GM23338 (cell line): ENCODE data around the gene IGLL5. TPM values are rescaled to one million over a fixed set of nuclear protein-coding genes. Genes with fewer than 3 reads are reported as not detected.

ENCODE experiments used
- ATAC-seq: fragments of 200-7000 bp; cut with Tn5 transposase; 3 replicates; pipeline ENCODE4 v1.9.1; 2020
- DNase-seq: peaks from one replicate; pipeline ENCODE4 v3.0.0-alpha.2; 2015; ENCODE audit warnings: low spot score
- H2AFZ ChIP-seq: fragments of 200-600 bp; sonication (generic); 2 replicates; pipeline ENCODE4 v1.8.0; 2016; ENCODE audit warnings: antibody characterized with exemption, mild to moderate bottlenecking, moderate library complexity
- H3F3A ChIP-seq: fragments of 200-600 bp; sonication (generic); replicated peaks from 2 replicates; pipeline ENCODE4 v1.8.0; 2017; ENCODE audit warnings: antibody characterized with exemption, mixed run types, low read depth
- H3K27ac ChIP-seq: fragments of 200-600 bp; sonication (generic); 2 replicates; pipeline ENCODE4 v1.6.1; 2016; ENCODE audit warnings: low read depth
- H3K27me3 ChIP-seq: fragments of 200-600 bp; sonication (generic); 2 replicates; pipeline ENCODE4 v1.8.0; 2016; ENCODE audit warnings: mild to moderate bottlenecking, mixed run types, moderate library complexity; ENCODE audit not compliant: insufficient read depth
- H3K36me3 ChIP-seq: fragments of 200-600 bp; sonication (generic); 2 replicates; pipeline ENCODE4 v1.8.0; 2016; ENCODE audit warnings: mild to moderate bottlenecking; ENCODE audit not compliant: insufficient read depth
- H3K4me1 ChIP-seq: fragments of 200-600 bp; sonication (generic); 2 replicates; pipeline ENCODE4 v1.8.0; 2016; ENCODE audit warnings: mild to moderate bottlenecking, moderate library complexity; ENCODE audit not compliant: insufficient read depth
- H3K4me2 ChIP-seq: fragments of 200-600 bp; sonication (generic); 2 replicates; pipeline ENCODE4 v1.7.1; 2017; ENCODE audit warnings: mixed run types
- H3K4me3 ChIP-seq: fragments of 200-600 bp; sonication (generic); 2 replicates; pipeline ENCODE4 v1.6.1; 2016; ENCODE audit warnings: mixed run types
- H3K79me2 ChIP-seq: fragments of 200-600 bp; sonication (generic); replicated peaks from 2 replicates; pipeline ENCODE4 v1.8.0; 2017; ENCODE audit warnings: mild to moderate bottlenecking; ENCODE audit not compliant: insufficient read depth
- H3K9me2 ChIP-seq: fragments of 200-600 bp; sonication (generic); 2 replicates; pipeline ENCODE4 v1.8.0; 2017; ENCODE audit not compliant: insufficient read depth
- H4K20me1 ChIP-seq: fragments of 200-600 bp; sonication (generic); replicated peaks from 2 replicates; pipeline ENCODE4 v1.8.0; 2017; ENCODE audit warnings: mild to moderate bottlenecking; ENCODE audit not compliant: insufficient read depth
- H3K27ac Mint-ChIP-seq: 2 replicates; pipeline ENCODE4 v1.8.0; 2020; ENCODE audit warnings: inconsistent platforms, mild to moderate bottlenecking, moderate library complexity, mixed read lengths
- H3K27me3 Mint-ChIP-seq: 3 replicates; pipeline ENCODE4 v1.8.0; 2022; ENCODE audit warnings: low read depth, mild to moderate bottlenecking, moderate library complexity, mixed read lengths, inconsistent platforms; ENCODE audit not compliant: insufficient read depth, poor library complexity
- H3K36me3 Mint-ChIP-seq: 3 replicates; pipeline ENCODE4 v1.8.0; 2021; ENCODE audit warnings: low read depth, mild to moderate bottlenecking, inconsistent platforms, moderate library complexity, mixed read lengths
- H3K4me1 Mint-ChIP-seq: 3 replicates; pipeline ENCODE4 v1.8.0; 2020; ENCODE audit warnings: mild to moderate bottlenecking, inconsistent platforms, mixed read lengths
- H3K4me3 Mint-ChIP-seq: 3 replicates; pipeline ENCODE4 v1.8.0; 2021; ENCODE audit warnings: moderate library complexity, mild to moderate bottlenecking, inconsistent platforms, mixed read lengths
- H3K9me3 Mint-ChIP-seq: 3 replicates; pipeline ENCODE4 v1.8.0; 2020; ENCODE audit warnings: moderate library complexity, mild to moderate bottlenecking, inconsistent platforms, mixed read lengths
- CREB1 ChIP-seq: fragments of 250-450 bp; sonication (Bioruptor Pico); IDR thresholded peaks from 2 replicates; pipeline ENCODE4 v1.5.0; 2020; ENCODE audit warnings: low read depth, mild to moderate bottlenecking, moderate library complexity
- EZH2 ChIP-seq: fragments of 200-600 bp; sonication (generic); IDR thresholded peaks from one replicate; pipeline ENCODE4 v1.8.0; 2017; ENCODE audit warnings: antibody characterized with exemption, mild to moderate bottlenecking, low read depth; ENCODE audit not compliant: unreplicated experiment
- EZH2phosphoT487 ChIP-seq: fragments of 200-600 bp; sonication (generic); IDR thresholded peaks from one replicate; pipeline ENCODE4 v1.8.1; 2018; ENCODE audit warnings: antibody characterized with exemption; ENCODE audit not compliant: unreplicated experiment
- JUNB ChIP-seq: IDR thresholded peaks from one replicate; pipeline ENCODE4 v1.6.1; 2016; ENCODE audit warnings: antibody characterized with exemption; ENCODE audit not compliant: unreplicated experiment
- NANOG ChIP-seq: IDR thresholded peaks from 2 replicates; pipeline ENCODE4 v1.6.1; 2016; ENCODE audit warnings: antibody characterized with exemption, borderline replicate concordance
- POLR2AphosphoS5 ChIP-seq: IDR thresholded peaks from 2 replicates; pipeline ENCODE4 v1.6.1; 2016; ENCODE audit warnings: antibody characterized with exemption, low read depth
- STAT1 ChIP-seq: IDR thresholded peaks from one replicate; pipeline ENCODE4 v1.6.1; 2016; ENCODE audit warnings: antibody characterized with exemption; ENCODE audit not compliant: unreplicated experiment
- ZNF331 ChIP-seq: fragments of 250-450 bp; sonication (Bioruptor Pico); IDR thresholded peaks from 2 replicates; pipeline ENCODE4 v1.5.0; 2020; ENCODE audit warnings: low read depth, mild to moderate bottlenecking, moderate library complexity
- polyA plus RNA-seq: library from polyadenylated mRNA; unstranded; fragments of >200 nt; fragmentation: Nextera tagmentation; extraction: Ambion mirVana; gene quantifications from 2 replicates; pipeline ENCODE4 v1.2.1, GENCODE V29; 2016
- total RNA-seq: library from RNA; depleted of rRNA; stranded (reverse); fragments of >200 nt; shearing (Covaris generic); gene quantifications from 2 replicates; pipeline ENCODE4 v1.2.3, GENCODE V29; 2014
- TF ChIP-seq, protein P1 (sequence below): IDR thresholded peaks from one replicate; pipeline ENCODE4 v1.6.1; 2018; ENCODE audit warnings: antibody characterized with exemption; ENCODE audit not compliant: unreplicated experiment
- TF ChIP-seq, protein P2 (sequence below): fragments of 250-450 bp; sonication (Bioruptor Pico); IDR thresholded peaks from 2 replicates; pipeline ENCODE4 v1.5.0; 2020; ENCODE audit warnings: mild to moderate bottlenecking, moderate library complexity
- TF ChIP-seq, protein P3 (sequence below), 2 experiments: fragments of 200-600 bp in 1 of 2; sonication (generic) in 1 of 2; conservative IDR thresholded peaks; 2 replicates each; pipeline versions ENCODE4 v1.5.1 to v1.6.1; 2016 to 2017; ENCODE audit warnings: antibody characterized with exemption in 2 of 2, low read depth in 2 of 2, mild to moderate bottlenecking in 2 of 2, moderate library complexity in 1 of 2

The IGLL5 gene
- total and polyA plus RNA-seq, 2 experiments from 2014 or later: not detected

GRCh38 chr22:22880645-22881044 is 7.0 kb upstream of the IGLL5 start:
- Histone ChIP-seq H4K20me1 (no peaks in the 10 kb centered on the region), H3K4me1 (no peaks in the 10 kb centered on the region), H2AFZ (no peak overlapping the region), H3K27me3 (peaks cover 76% of the 10 kb centered on the region), H3K4me2 (no peak overlapping the region), H3K27ac (no peak overlapping the region), H3K79me2 (no peaks in the 10 kb centered on the region), H3F3A (no peaks in the 10 kb centered on the region), H3K9me2 (no peaks in the 10 kb centered on the region), H3K4me3 (no peak overlapping the region), H3K36me3 (no peaks in the 10 kb centered on the region)
- DNase-seq: no peak
- no peak overlapping the region for H3K27ac Mint-ChIP-seq
- no peak for ATAC-seq
- no peak overlapping the region for H3K4me3 Mint-ChIP-seq
- no peaks in the 10 kb centered on the region for H3K4me1 Mint-ChIP-seq
- no peak for TF ChIP-seq POLR2AphosphoS5
- no peak for TF ChIP-seq NANOG
- TF ChIP-seq STAT1: no peak
- TF ChIP-seq, protein P1, sequence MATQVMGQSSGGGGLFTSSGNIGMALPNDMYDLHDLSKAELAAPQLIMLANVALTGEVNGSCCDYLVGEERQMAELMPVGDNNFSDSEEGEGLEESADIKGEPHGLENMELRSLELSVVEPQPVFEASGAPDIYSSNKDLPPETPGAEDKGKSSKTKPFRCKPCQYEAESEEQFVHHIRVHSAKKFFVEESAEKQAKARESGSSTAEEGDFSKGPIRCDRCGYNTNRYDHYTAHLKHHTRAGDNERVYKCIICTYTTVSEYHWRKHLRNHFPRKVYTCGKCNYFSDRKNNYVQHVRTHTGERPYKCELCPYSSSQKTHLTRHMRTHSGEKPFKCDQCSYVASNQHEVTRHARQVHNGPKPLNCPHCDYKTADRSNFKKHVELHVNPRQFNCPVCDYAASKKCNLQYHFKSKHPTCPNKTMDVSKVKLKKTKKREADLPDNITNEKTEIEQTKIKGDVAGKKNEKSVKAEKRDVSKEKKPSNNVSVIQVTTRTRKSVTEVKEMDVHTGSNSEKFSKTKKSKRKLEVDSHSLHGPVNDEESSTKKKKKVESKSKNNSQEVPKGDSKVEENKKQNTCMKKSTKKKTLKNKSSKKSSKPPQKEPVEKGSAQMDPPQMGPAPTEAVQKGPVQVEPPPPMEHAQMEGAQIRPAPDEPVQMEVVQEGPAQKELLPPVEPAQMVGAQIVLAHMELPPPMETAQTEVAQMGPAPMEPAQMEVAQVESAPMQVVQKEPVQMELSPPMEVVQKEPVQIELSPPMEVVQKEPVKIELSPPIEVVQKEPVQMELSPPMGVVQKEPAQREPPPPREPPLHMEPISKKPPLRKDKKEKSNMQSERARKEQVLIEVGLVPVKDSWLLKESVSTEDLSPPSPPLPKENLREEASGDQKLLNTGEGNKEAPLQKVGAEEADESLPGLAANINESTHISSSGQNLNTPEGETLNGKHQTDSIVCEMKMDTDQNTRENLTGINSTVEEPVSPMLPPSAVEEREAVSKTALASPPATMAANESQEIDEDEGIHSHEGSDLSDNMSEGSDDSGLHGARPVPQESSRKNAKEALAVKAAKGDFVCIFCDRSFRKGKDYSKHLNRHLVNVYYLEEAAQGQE: no peak
- TF ChIP-seq, protein P2, sequence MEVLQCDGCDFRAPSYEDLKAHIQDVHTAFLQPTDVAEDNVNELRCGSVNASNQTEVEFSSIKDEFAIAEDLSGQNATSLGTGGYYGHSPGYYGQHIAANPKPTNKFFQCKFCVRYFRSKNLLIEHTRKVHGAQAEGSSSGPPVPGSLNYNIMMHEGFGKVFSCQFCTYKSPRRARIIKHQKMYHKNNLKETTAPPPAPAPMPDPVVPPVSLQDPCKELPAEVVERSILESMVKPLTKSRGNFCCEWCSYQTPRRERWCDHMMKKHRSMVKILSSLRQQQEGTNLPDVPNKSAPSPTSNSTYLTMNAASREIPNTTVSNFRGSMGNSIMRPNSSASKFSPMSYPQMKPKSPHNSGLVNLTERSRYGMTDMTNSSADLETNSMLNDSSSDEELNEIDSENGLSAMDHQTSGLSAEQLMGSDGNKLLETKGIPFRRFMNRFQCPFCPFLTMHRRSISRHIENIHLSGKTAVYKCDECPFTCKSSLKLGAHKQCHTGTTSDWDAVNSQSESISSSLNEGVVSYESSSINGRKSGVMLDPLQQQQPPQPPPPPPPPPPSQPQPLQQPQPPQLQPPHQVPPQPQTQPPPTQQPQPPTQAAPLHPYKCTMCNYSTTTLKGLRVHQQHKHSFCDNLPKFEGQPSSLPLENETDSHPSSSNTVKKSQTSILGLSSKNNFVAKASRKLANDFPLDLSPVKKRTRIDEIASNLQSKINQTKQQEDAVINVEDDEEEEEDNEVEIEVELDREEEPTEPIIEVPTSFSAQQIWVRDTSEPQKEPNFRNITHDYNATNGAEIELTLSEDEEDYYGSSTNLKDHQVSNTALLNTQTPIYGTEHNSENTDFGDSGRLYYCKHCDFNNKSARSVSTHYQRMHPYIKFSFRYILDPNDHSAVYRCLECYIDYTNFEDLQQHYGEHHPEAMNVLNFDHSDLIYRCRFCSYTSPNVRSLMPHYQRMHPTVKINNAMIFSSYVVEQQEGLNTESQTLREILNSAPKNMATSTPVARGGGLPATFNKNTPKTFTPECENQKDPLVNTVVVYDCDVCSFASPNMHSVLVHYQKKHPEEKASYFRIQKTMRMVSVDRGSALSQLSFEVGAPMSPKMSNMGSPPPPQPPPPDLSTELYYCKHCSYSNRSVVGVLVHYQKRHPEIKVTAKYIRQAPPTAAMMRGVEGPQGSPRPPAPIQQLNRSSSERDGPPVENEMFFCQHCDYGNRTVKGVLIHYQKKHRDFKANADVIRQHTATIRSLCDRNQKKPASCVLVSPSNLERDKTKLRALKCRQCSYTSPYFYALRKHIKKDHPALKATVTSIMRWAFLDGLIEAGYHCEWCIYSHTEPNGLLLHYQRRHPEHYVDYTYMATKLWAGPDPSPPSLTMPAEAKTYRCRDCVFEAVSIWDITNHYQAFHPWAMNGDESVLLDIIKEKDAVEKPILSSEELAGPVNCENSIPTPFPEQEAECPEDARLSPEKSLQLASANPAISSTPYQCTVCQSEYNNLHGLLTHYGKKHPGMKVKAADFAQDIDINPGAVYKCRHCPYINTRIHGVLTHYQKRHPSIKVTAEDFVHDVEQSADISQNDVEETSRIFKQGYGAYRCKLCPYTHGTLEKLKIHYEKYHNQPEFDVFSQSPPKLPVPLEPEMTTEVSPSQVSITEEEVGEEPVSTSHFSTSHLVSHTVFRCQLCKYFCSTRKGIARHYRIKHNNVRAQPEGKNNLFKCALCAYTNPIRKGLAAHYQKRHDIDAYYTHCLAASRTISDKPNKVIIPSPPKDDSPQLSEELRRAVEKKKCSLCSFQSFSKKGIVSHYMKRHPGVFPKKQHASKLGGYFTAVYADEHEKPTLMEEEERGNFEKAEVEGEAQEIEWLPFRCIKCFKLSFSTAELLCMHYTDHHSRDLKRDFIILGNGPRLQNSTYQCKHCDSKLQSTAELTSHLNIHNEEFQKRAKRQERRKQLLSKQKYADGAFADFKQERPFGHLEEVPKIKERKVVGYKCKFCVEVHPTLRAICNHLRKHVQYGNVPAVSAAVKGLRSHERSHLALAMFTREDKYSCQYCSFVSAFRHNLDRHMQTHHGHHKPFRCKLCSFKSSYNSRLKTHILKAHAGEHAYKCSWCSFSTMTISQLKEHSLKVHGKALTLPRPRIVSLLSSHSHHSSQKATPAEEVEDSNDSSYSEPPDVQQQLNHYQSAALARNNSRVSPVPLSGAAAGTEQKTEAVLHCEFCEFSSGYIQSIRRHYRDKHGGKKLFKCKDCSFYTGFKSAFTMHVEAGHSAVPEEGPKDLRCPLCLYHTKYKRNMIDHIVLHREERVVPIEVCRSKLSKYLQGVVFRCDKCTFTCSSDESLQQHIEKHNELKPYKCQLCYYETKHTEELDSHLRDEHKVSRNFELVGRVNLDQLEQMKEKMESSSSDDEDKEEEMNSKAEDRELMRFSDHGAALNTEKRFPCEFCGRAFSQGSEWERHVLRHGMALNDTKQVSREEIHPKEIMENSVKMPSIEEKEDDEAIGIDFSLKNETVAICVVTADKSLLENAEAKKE: no peak
- TF ChIP-seq, protein P3, sequence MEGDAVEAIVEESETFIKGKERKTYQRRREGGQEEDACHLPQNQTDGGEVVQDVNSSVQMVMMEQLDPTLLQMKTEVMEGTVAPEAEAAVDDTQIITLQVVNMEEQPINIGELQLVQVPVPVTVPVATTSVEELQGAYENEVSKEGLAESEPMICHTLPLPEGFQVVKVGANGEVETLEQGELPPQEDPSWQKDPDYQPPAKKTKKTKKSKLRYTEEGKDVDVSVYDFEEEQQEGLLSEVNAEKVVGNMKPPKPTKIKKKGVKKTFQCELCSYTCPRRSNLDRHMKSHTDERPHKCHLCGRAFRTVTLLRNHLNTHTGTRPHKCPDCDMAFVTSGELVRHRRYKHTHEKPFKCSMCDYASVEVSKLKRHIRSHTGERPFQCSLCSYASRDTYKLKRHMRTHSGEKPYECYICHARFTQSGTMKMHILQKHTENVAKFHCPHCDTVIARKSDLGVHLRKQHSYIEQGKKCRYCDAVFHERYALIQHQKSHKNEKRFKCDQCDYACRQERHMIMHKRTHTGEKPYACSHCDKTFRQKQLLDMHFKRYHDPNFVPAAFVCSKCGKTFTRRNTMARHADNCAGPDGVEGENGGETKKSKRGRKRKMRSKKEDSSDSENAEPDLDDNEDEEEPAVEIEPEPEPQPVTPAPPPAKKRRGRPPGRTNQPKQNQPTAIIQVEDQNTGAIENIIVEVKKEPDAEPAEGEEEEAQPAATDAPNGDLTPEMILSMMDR (conservative IDR thresholded peaks at IDR 0.05; ENCODE audit: low read depth in 2 of 2): no peak
- TF ChIP-seq EZH2: no peak
- TF ChIP-seq CREB1: no peak
- no peak for TF ChIP-seq ZNF331
- TF ChIP-seq JUNB: no peak
- no peak for TF ChIP-seq EZH2phosphoT487
- no peaks in the 10 kb centered on the region for H3K36me3 Mint-ChIP-seq
- H3K27me3 Mint-ChIP-seq: peaks cover 32% of the 10 kb centered on the region
- no peaks in the 10 kb centered on the region for H3K9me3 Mint-ChIP-seq
